ENCODE data around the gene AGPAT4.

GRCh38 chr6:161299726-161300125, 25.9 kb upstream of the AGPAT4 start:
- TF ChIP-seq CTCF (IDR thresholded peaks at IDR 0.05 in 4 of 5, conservative IDR thresholded peaks at IDR 0.05 in 1 of 5) (no peak), POLR2A (IDR thresholded peaks at IDR 0.05) (no peak)
